C4-2B (cell line): ENCODE measurements around the gene FAM110D.

Experiments used
- ZFX ChIP-seq: fragments of 450-650 bp; IDR thresholded peaks from 2 replicates; pipeline ENCODE4 v1.6.1; 2017
- TF ChIP-seq, protein P1 (sequence below): fragments of 450-650 bp; conservative IDR thresholded peaks from 2 replicates; pipeline ENCODE4 v1.5.1; 2017; ENCODE audit warnings: mild to moderate bottlenecking

DNA sequence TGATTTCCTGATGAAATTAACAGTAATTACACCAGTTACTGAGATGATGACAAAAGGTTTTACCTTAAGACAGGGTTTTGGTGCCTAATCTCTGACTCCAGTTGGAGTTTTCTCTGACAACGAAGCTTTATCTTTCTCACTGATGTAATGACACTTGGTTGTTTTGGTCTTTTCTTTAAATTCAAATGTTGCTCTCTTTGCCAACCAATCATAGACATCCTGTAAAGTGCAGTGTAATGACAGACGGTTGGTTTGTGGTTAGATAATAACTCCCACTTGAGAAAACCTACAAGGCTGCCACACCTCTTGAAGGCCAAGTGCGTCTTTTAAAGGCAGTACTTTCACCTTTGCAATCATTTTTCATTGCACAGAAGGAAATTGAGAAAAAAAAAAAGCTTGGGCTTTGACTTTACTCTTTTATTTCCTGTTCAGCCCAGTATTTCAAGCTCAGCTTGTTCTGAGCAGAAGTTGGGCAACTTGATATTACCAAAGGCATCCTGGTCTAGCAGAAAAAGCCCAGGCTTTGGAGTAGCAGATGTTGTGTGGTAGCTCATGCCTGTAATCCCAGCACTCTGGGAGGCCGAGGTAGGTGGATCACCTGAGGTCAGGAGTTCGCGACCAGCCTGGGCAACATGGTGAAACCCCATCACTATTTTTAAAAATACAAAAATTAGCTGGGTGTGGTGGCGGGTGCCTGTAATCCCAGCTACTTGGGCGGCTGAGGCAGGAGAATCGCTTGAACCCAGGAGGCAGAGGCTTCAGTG is 32.4 kb upstream of the FAM110D start:
- TF ChIP-seq, protein P1, sequence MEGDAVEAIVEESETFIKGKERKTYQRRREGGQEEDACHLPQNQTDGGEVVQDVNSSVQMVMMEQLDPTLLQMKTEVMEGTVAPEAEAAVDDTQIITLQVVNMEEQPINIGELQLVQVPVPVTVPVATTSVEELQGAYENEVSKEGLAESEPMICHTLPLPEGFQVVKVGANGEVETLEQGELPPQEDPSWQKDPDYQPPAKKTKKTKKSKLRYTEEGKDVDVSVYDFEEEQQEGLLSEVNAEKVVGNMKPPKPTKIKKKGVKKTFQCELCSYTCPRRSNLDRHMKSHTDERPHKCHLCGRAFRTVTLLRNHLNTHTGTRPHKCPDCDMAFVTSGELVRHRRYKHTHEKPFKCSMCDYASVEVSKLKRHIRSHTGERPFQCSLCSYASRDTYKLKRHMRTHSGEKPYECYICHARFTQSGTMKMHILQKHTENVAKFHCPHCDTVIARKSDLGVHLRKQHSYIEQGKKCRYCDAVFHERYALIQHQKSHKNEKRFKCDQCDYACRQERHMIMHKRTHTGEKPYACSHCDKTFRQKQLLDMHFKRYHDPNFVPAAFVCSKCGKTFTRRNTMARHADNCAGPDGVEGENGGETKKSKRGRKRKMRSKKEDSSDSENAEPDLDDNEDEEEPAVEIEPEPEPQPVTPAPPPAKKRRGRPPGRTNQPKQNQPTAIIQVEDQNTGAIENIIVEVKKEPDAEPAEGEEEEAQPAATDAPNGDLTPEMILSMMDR = no peak
- TF ChIP-seq ZFX = no peak
